Ishikawa (cell line): Measurements from ENCODE around the gene PLA2R1.

Experiments
- CEBPB ChIP-seq: IDR thresholded peaks from 2 replicates; pipeline ENCODE4 v1.6.1; 2012
- EP300 ChIP-seq: IDR thresholded peaks from 2 replicates; pipeline ENCODE4 v1.6.1; 2012; ENCODE audit warnings: borderline replicate concordance
- TEAD4 ChIP-seq: IDR thresholded peaks from 2 replicates; pipeline ENCODE4 v1.6.1; 2012
- TF ChIP-seq, protein P1 (sequence below): IDR thresholded peaks from 2 replicates; pipeline ENCODE4 v1.6.1; 2012; ENCODE audit warnings: low read depth, mild to moderate bottlenecking

DNA sequence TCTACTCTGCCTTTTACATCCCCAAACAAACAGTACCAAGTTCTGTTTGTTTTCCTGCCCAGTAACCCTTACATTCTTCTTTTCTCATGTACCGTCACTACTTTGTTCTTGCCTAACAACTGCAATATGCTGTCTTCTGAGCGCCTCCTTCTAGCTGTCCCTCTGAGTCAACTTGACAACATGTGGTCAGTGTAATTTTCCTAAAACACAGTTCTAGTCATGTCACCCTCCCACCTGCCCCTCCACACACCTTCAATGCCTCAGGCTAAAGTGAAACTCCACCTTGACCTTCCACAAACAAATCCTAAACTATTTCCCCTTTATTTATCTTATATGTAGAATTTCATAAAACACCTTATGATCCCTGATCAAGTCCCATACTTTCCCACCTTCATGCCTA is 139.9 kb downstream of the PLA2R1 start:
- TF ChIP-seq EP300 (no peak), TEAD4 (no peak), CEBPB (no peak)
- TF ChIP-seq, protein P1, sequence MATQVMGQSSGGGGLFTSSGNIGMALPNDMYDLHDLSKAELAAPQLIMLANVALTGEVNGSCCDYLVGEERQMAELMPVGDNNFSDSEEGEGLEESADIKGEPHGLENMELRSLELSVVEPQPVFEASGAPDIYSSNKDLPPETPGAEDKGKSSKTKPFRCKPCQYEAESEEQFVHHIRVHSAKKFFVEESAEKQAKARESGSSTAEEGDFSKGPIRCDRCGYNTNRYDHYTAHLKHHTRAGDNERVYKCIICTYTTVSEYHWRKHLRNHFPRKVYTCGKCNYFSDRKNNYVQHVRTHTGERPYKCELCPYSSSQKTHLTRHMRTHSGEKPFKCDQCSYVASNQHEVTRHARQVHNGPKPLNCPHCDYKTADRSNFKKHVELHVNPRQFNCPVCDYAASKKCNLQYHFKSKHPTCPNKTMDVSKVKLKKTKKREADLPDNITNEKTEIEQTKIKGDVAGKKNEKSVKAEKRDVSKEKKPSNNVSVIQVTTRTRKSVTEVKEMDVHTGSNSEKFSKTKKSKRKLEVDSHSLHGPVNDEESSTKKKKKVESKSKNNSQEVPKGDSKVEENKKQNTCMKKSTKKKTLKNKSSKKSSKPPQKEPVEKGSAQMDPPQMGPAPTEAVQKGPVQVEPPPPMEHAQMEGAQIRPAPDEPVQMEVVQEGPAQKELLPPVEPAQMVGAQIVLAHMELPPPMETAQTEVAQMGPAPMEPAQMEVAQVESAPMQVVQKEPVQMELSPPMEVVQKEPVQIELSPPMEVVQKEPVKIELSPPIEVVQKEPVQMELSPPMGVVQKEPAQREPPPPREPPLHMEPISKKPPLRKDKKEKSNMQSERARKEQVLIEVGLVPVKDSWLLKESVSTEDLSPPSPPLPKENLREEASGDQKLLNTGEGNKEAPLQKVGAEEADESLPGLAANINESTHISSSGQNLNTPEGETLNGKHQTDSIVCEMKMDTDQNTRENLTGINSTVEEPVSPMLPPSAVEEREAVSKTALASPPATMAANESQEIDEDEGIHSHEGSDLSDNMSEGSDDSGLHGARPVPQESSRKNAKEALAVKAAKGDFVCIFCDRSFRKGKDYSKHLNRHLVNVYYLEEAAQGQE: no peak
